Endometrium (tissue), 2 donors: ENCODE data around the gene PLPPR4.
"Not testable (repeated sequence)": the region's sequence is repeated elsewhere in the genome, so short reads cannot be mapped to it uniquely, and the experiment has no call there.

Source experiments
- FAIRE-seq: peaks from 2 replicates; lab custom pipeline; 2012; peaks lifted over from hg19 to GRCh38; lab: Jason Lieb, UNC
- donor health status: control.
- donor health status: control.

PLPPR4 gene

DNA sequence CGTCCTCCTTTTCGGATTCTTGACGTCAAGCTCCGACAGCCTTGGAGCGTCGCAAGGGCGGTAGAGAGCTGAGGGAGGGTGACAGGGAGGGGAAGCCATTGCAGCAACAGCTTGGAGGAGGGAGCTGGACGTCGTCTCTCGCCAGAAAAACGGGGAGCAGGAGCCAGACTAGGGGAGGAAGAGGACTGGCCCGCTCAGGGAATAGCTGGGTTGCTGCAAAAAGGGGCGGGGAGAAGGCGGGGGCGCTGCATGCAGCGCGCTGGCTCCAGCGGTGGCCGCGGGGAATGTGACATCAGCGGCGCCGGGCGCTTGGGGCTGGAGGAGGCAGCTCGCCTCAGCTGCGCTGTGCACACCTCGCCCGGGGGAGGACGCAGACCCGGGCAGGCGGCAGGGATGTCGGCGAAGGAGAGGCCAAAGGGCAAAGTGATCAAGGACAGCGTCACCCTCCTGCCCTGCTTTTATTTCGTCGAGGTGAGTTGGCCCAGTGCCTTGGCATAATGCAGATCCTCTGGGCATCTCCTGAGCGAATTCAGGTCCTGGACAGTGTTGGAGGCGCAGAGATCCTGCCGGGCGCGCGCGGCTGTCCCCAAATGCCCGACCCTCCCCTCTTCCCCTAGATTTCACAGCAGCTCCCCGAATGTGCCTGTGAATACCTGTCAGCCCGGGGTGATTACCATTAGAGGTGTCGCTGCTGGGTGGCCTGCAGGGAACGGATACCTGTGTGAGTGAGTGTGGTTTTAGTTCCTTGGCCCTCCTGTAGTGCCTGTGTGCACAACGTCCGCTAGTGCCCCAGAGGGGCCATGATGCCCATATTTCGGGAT is at the start of gene PLPPR4:
Gene PLPPR4, plus strand, starts transcription at position 292 of the 821 bp plus-strand sequence. Its CDS starts 102 bp downstream, at position 394.
- FAIRE-seq: no peak

DNA sequence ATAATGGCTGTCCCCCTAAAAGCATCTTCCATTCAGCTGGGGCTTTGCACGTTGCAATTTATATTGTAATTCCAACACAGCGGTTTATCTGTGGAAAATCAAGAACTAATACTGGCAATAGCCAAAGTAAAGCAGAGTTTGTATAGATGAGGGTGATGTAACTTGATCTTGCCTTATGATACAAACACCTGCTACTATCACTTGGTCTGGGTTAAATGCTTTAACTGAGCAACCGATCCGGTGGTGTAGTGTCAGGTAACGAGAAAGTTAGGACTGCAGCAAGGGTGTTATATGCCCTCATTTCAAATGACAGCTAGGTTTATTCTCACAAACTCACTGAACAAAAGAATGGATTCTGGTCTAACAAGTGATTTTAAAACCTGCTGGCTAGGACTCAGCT is 47.3 kb upstream of the PLPPR4 start:
- FAIRE-seq: no peak

DNA sequence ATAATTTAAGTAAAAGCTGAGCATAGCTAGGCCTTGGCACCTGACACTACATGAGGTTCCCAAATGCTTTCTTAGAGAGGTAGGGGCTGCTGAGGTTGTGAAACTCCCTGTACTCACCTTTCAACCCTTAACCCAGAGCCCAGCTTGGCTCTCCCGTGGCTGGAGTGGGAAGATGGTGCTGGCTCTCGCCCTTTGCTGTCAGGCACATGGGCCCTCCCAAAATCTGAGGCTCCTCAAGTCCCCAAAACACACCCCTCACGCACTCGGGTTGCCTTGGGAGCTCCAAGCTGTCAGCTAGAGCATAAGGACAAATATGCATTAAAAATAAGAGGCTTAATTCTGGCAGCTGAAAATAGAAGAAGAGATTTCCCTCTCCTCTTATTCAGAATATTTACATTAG is 46.7 kb upstream of the PLPPR4 start:
- FAIRE-seq: no peak

DNA sequence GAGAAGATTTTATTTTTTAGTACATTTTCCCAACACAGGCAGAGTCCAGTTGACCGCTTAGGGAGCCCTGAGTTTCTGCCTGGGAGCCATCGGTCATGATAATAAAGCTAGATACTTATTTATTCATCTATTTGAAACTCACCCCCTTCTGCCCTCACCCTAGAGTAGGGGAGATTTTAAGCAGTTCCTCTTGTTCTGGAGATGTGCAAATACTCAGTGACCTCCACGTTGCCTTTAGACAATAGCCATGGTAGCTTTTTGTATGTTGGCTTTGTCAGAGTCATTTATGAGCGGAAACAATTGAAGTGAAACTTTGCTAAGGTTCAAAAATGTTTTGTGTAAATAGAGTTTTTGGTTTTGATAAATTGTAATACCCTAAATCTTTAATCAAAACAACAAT is 45.7 kb upstream of the PLPPR4 start:
- no peak for FAIRE-seq

- FAIRE-seq: no peak
Measured at GRCh38 chr1:99218999-99219398, 45.3 kb upstream of the PLPPR4 start.

GRCh38 chr1:99227056-99227897 is 37.0 kb upstream of the PLPPR4 start:
- no peak for FAIRE-seq

GRCh38 chr1:99228153-99228552 is 36.1 kb upstream of the PLPPR4 start:
- FAIRE-seq: no peak

DNA sequence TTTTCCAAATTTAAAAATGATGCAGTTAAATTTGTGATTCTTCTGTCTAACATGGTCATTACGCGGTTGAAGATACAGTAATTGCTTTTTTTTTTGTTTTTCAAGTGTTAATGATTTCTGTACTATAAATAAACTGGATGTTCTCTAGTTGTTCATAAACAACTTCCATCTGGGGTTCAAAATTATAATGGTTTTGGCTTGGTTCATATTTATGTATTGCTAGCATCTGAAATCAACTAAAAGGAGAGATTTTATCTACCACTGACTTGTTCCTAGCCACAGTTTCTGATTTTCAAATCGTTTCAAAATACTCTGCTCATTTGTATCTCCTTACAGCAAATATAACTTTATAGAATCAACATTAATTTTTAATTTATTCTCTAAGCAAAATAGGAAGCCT is 35.2 kb upstream of the PLPPR4 start:
- FAIRE-seq: peak; percentile 99

DNA sequence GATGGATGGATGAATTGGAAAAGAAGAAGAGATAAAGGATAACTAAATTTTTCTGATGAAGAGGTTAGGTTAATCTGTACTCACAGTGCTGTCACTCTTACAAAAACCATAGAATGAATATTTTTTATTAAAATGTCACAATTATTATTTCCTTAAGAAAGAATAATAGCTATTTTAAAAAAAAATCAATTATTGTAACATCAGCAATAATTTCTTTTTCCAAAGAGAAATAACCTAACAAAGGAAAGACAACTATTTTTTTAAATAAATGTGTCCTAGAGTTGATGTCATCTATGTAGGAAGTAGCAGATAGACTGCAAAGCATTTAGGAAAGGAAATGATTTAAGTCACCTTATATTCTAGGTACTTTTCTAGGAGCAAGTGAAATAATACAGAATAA is 33.6 kb upstream of the PLPPR4 start:
- FAIRE-seq: peak; percentile 48

GRCh38 chr1:99232172-99232571 is 32.1 kb upstream of the PLPPR4 start:
- FAIRE-seq: no peak

- FAIRE-seq: no peak
Measured at GRCh38 chr1:99233446-99233845, 30.8 kb upstream of the PLPPR4 start.

DNA sequence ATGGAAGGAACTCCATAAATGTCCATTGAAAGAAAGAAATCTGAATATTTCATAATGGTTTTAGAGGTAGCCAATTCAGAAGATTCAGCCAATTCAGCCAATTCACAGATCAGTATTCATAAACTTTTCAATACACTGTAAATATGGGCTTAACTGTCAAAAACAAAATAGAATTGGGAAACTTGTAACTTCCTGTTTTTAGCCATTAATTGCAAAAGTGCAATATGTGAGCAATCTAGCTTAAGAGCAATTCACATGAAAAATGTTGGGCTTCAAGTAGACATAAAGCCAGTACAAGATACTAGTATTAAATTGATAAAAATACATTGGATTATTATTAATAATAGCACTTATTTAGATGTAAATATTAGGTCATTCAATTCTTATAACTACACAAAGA is 27.5 kb upstream of the PLPPR4 start:
- FAIRE-seq: no peak

- no peak for FAIRE-seq
Measured at GRCh38 chr1:99239690-99240089, 24.6 kb upstream of the PLPPR4 start.

DNA sequence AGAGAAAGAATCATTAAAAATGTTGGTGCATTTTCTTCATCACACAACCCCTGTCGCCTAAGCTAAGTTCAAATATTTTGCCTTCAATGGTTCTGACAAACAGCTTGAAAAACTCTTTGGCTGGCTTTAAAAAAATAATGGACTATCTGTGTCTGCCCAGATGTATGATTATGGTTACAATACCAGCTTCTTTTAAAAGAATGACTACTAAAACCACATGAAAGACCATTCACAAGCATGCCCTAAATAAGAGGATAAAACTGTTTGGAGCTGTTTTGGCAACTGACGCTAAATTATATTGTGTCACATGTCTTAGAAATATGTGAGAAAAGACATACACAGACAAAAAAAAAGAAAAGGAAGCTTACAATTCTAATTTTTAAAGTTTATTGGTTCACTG is 23.7 kb upstream of the PLPPR4 start:
- FAIRE-seq: no peak

DNA sequence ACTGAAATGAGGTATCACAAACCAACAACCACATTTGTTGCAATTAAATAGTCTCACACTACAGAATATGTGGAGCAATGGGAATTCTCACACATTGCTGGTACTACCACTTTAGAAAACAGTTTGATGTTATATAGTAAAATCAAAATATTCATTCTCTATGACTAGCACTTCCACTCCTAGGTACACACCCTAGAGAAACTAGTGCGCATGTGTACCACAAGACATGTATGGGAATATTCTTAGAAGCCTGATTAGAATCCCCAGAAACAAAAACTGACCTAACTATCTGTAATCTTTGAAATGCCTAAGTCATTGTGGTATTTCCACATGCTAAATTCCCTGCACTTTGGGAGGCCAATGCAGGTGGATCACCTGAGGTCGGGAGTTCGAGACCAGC is 18.1 kb upstream of the PLPPR4 start:
- FAIRE-seq: no peak

DNA sequence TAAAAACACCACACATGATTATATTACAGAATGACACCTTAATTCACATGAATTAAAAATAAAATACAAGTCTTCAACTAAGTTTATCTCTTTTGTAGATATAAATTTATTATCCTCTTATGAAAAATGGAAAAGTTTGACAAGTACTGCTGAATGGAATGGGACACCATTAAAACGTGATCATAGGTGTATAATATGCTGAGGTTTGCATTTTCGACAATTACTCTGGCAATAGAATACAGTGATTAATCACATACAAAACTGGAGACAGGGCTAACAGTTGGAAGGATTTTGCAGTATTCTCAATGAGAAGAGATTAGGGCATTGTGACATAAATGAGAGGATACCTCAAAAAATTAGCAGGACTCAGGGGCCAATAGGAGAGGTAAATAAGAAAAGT is 17.1 kb upstream of the PLPPR4 start:
- FAIRE-seq: no peak

GRCh38 chr1:99250728-99251127 is 13.6 kb upstream of the PLPPR4 start:
- no peak for FAIRE-seq

- FAIRE-seq: no peak
Measured at GRCh38 chr1:99251308-99251707, 13.0 kb upstream of the PLPPR4 start.

GRCh38 chr1:99252630-99253029 is 11.7 kb upstream of the PLPPR4 start:
- no peak for FAIRE-seq

DNA sequence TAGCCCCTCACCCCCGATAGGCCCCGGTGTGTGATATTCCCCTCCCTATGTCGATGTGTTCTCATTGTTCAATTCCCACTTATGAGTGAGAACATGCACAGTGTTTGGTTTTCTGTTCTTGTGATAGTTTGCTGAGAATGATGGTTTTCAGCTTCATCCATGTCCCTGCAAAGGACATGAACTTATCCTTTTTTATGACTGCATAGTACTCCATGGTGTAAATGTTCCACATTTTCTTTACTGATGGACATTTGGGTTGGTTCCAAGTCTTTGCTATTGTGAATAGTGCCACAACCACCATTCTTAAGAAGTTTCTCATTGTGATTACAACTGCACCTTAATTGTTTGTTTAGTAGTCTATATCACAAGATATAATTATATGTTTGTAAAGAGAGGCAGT is 3.9 kb upstream of the PLPPR4 start:
- FAIRE-seq: not testable (repeated sequence)

DNA sequence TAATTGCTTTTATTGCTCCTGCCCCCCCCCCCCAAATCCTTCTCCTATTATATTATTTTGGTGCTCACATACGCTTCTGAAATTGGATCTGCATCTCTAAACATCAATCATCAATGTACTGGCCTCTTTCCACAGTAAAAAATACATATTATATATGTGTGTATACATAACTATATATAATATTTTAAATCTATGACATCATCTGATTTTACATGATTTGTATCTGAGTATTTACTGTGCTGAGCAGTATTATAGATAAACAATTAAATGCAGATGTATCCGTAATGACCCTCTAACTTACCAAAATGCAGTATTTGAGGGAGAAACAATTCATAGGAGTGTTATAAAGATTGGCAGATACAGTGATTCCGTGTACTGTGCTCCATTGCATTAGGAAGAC is 832 bp downstream of the PLPPR4 start:
- no peak for FAIRE-seq

DNA sequence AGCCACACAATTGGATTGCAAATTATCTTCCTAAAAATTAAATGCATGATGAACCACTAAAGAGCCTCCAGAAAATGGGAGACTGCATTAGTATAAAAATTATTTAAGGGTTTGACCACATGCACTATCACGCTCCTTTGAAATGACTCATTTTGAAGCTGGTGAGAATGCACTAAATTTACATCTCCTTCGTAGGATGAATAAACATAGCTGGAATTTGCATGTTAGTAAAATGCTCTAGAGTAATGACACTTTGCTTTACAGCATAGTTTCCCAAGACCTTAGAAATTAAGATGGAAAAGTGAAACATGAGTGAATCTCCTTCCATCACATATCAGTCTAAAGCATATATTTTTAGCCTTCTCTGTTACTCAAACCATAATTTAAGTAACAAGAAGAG is 2.4 kb downstream of the PLPPR4 start:
- no peak for FAIRE-seq

DNA sequence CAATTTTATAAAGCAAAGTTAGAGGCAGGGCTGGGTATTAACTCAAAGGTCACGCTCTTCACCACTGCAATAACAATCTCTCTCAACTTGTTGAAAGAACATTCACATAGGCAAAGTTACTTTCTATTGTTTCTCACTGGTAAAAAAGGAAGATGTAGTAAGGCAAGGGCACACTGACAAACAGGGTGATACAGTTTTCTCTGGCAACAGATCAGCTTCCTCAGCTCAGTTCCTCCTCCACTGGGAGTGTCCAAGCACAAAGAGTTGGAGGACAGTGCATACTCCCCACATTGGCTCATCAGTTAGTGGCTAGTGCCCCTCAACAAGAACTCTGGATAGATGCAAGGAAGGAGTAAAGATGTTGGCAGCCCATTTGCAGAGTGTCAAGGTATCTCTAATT is 3.7 kb downstream of the PLPPR4 start:
- FAIRE-seq: no peak
